Panc1 (cell line): Measurements from ENCODE around the gene ICAM2. TPM values are rescaled to one million over a fixed set of nuclear protein-coding genes. Genes with fewer than 3 reads are reported as not detected.

Experiments
- ATAC-seq: fragments of 200-7000 bp; cut with Tn5 transposase; 2 replicates; pipeline ENCODE4 v1.9.1; 2020; ENCODE audit warnings: mild to moderate bottlenecking, moderate library complexity
- BruUV-seq: library from RNA; stranded (reverse); fragments of 400-500 nt; replicated peaks from 2 replicates; lab custom pipeline; 2021; lab: Mats Ljungman, UMichigan
- CTCF ChIA-PET: fragments of 300-600 bp; sonication (Branson Sonifier 250); formaldehyde crosslinking; loops from one replicate; lab custom pipeline; 2022; ENCODE audit warnings: antibody characterized with exemption; lab: Charles Lee
- POLR2A ChIA-PET: fragments of 300-600 bp; sonication (Branson Sonifier 250); formaldehyde crosslinking; loops from one replicate; lab custom pipeline; 2022; ENCODE audit warnings: antibody characterized with exemption; lab: Charles Lee
- DNase-seq: peaks from one replicate; pipeline ENCODE4 v3.0.0-alpha.2; 2010; ENCODE audit warnings: low read depth, low spot score
- H3K27ac ChIP-seq: 2 replicates; pipeline ENCODE4 v1.5.1; 2011; ENCODE audit warnings: mild to moderate bottlenecking, low read length, inconsistent platforms
- H3K27me3 ChIP-seq: fragments of 200-500 bp; sonication (Bioruptor generic); 2 replicates; pipeline ENCODE4 v1.6.0; 2014; ENCODE audit warnings: low read length, inconsistent platforms; ENCODE audit not compliant: control insufficient read depth, insufficient read depth
- H3K36me3 ChIP-seq: fragments of 200-500 bp; sonication (Bioruptor generic); 2 replicates; pipeline ENCODE4 v1.5.1; 2014; ENCODE audit warnings: inconsistent platforms, mild to moderate bottlenecking, low read length, moderate library complexity; ENCODE audit not compliant: control insufficient read depth, insufficient read depth
- H3K4me1 ChIP-seq: 2 replicates; pipeline ENCODE4 v1.5.1; 2011; ENCODE audit warnings: inconsistent platforms, mild to moderate bottlenecking, low read length, moderate library complexity; ENCODE audit not compliant: control insufficient read depth, insufficient read depth
- H3K4me3 ChIP-seq, 2 experiments: 2 replicates each; pipeline ENCODE4 v1.5.1; 2011 to 2012; ENCODE audit warnings: low read depth in 2 of 2, low read length in 2 of 2, mild to moderate bottlenecking in 2 of 2, inconsistent platforms in 1 of 2, moderate library complexity in 1 of 2
- H3K9me3 ChIP-seq: fragments of 200-500 bp; sonication (Bioruptor generic); 2 replicates; pipeline ENCODE4 v1.5.1; 2014; ENCODE audit warnings: low read depth, mild to moderate bottlenecking, inconsistent platforms, low read length, moderate library complexity; ENCODE audit not compliant: control insufficient read depth, insufficient read depth
- POLR2AphosphoS5 ChIP-seq: IDR thresholded peaks from 2 replicates; pipeline ENCODE4 v1.6.1; 2012; ENCODE audit warnings: mild to moderate bottlenecking, low read depth, low read length, moderate library complexity
- REST ChIP-seq, 2 experiments: IDR thresholded peaks; 2 replicates each; pipeline ENCODE4 v1.6.1; 2011 to 2012; ENCODE audit warnings: low read depth in 2 of 2, control low read depth in 1 of 2, low read length in 1 of 2, mild to moderate bottlenecking in 1 of 2, moderate library complexity in 1 of 2; ENCODE audit not compliant: insufficient read depth in 1 of 2
- SIN3A ChIP-seq: IDR thresholded peaks from 2 replicates; pipeline ENCODE4 v1.6.1; 2012; ENCODE audit warnings: low read depth, mild to moderate bottlenecking, low read length, moderate library complexity, borderline replicate concordance; ENCODE audit not compliant: insufficient read depth
- TCF7L2 ChIP-seq: IDR thresholded peaks from 2 replicates; pipeline ENCODE4 v1.6.1; 2011; ENCODE audit warnings: mild to moderate bottlenecking, low read depth, low read length, inconsistent platforms
- in situ Hi-C: cut with HindIII; loops from 2 replicates; pipeline ENCODE4 v1.10.0; 2016; ENCODE audit warnings: low sequenced_read_pairs, low pct_unique_long_range_greater_than_20kb
- intact Hi-C: fragments of 100-400 bp; cut with micrococcal nuclease; formaldehyde crosslinking; loops from one replicate; pipeline ENCODE4 v1.10.0; 2022; ENCODE audit not compliant: unreplicated experiment
- total RNA-seq: library from RNA; stranded (reverse); gene quantifications from one replicate; pipeline ENCODE4 v1.2.1, GENCODE V29; 2021; ENCODE audit not compliant: unreplicated experiment
- TF ChIP-seq, protein P1 (sequence below): fragments of 450-650 bp; IDR thresholded peaks from 2 replicates; pipeline ENCODE4 v1.5.1; 2017; ENCODE audit warnings: mild to moderate bottlenecking

ICAM2 gene
- total RNA-seq, 1 experiment from 2014 or later = 0.33 TPM

- ChIA-PET CTCF (no interaction called here), POLR2A (no interaction called here)
- no TSS peak for BruUV-seq
- intact Hi-C loops (no loop called here), in situ Hi-C loops (no loop called here)
- H3K4me3 ChIP-seq = no peak overlapping the region
- H3K27me3 ChIP-seq = no peaks in the 10 kb centered on the region
- TF ChIP-seq REST (IDR thresholded peaks at IDR 0.05; ENCODE audit: insufficient read depth in 1 of 2, low read depth in 2 of 2, low read length in 1 of 2) = no peak
- TF ChIP-seq, protein P1, sequence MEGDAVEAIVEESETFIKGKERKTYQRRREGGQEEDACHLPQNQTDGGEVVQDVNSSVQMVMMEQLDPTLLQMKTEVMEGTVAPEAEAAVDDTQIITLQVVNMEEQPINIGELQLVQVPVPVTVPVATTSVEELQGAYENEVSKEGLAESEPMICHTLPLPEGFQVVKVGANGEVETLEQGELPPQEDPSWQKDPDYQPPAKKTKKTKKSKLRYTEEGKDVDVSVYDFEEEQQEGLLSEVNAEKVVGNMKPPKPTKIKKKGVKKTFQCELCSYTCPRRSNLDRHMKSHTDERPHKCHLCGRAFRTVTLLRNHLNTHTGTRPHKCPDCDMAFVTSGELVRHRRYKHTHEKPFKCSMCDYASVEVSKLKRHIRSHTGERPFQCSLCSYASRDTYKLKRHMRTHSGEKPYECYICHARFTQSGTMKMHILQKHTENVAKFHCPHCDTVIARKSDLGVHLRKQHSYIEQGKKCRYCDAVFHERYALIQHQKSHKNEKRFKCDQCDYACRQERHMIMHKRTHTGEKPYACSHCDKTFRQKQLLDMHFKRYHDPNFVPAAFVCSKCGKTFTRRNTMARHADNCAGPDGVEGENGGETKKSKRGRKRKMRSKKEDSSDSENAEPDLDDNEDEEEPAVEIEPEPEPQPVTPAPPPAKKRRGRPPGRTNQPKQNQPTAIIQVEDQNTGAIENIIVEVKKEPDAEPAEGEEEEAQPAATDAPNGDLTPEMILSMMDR = no peak
- no peak for TF ChIP-seq SIN3A
- no peak for TF ChIP-seq POLR2AphosphoS5
- TF ChIP-seq TCF7L2 = no peak
- H3K27ac ChIP-seq = no peak overlapping the region
- DNase-seq (no peak), ATAC-seq (no peak)
- no peaks in the 10 kb centered on the region for H3K4me1 ChIP-seq
- H3K36me3 ChIP-seq = no peaks in the 10 kb centered on the region
- no peaks in the 10 kb centered on the region for H3K9me3 ChIP-seq
These were observed 15.9 kb upstream of the ICAM2 start for GRCh38 chr17:64036198-64036922.

GRCh38 chr17:64032081-64032480, 11.6 kb upstream of the ICAM2 start:
- no TSS peak for BruUV-seq
- in situ Hi-C loops = no loop called here
- ChIA-PET CTCF (no interaction called here), POLR2A (no interaction called here)
- intact Hi-C loops = no loop called here
- no peaks in the 10 kb centered on the region for H3K4me1 ChIP-seq
- ATAC-seq = no peak
- H3K27me3 ChIP-seq = no peaks in the 10 kb centered on the region
- H3K36me3 ChIP-seq = no peaks in the 10 kb centered on the region
- DNase-seq = no peak
- no peaks in the 10 kb centered on the region for H3K9me3 ChIP-seq
- H3K4me3 ChIP-seq = no peak overlapping the region
- TF ChIP-seq SIN3A (no peak), POLR2AphosphoS5 (no peak), REST (IDR thresholded peaks at IDR 0.05; ENCODE audit: insufficient read depth in 1 of 2, low read depth in 2 of 2, low read length in 1 of 2) (no peak), TCF7L2 (no peak)
- TF ChIP-seq, protein P1 = no peak
- H3K27ac ChIP-seq = no peak overlapping the region
